H9 (cell line): ENCODE results near the gene SRPK2. TPM values are rescaled to one million over a fixed set of nuclear protein-coding genes. Genes with fewer than 3 reads are reported as not detected.

Experiments
- DNase-seq: peaks from one replicate; pipeline ENCODE4 v3.0.0-alpha.2; 2017
- H2AFZ ChIP-seq: one replicate; pipeline ENCODE4 v1.6.1; 2013; ENCODE audit warnings: mild to moderate bottlenecking, low read length, control low read depth, moderate library complexity
- H2AK5ac ChIP-seq: 2 replicates; pipeline ENCODE4 v1.6.1; 2013; ENCODE audit warnings: low read length, control low read depth, mixed read lengths; ENCODE audit not compliant: insufficient read length
- H2BK120ac ChIP-seq: one replicate; pipeline ENCODE4 v1.6.1; 2013; ENCODE audit warnings: low read depth, mild to moderate bottlenecking, low read length, control low read depth, inconsistent platforms; ENCODE audit not compliant: poor library complexity, severe bottlenecking
- H2BK12ac ChIP-seq: 2 replicates; pipeline ENCODE4 v1.6.1; 2013; ENCODE audit warnings: low read length, control low read depth, mixed read lengths, low read depth; ENCODE audit not compliant: insufficient read length
- H2BK15ac ChIP-seq: 2 replicates; pipeline ENCODE4 v1.6.1; 2013; ENCODE audit warnings: low read depth, low read length, control low read depth
- H2BK20ac ChIP-seq: one replicate; pipeline ENCODE4 v1.6.1; 2013; ENCODE audit warnings: low read depth, mild to moderate bottlenecking, low read length, control low read depth, inconsistent platforms; ENCODE audit not compliant: poor library complexity, severe bottlenecking
- H2BK5ac ChIP-seq: 2 replicates; pipeline ENCODE4 v1.6.1; 2013; ENCODE audit warnings: low read length, control low read depth, mixed read lengths; ENCODE audit not compliant: insufficient read length
- H3K14ac ChIP-seq: 2 replicates; pipeline ENCODE4 v1.6.1; 2013; ENCODE audit warnings: low read length, control low read depth; ENCODE audit not compliant: insufficient read depth
- H3K18ac ChIP-seq: 2 replicates; pipeline ENCODE4 v1.6.1; 2013; ENCODE audit warnings: low read depth, mild to moderate bottlenecking, mixed read lengths, low read length, control low read depth; ENCODE audit not compliant: insufficient read length
- H3K23ac ChIP-seq: 2 replicates; pipeline ENCODE4 v1.6.1; 2013; ENCODE audit warnings: low read length, control low read depth, mixed read lengths, low read depth; ENCODE audit not compliant: insufficient read length
- H3K23me2 ChIP-seq: 2 replicates; pipeline ENCODE4 v1.6.1; 2013; ENCODE audit warnings: low read depth, mild to moderate bottlenecking, mixed read lengths, low read length, control low read depth; ENCODE audit not compliant: insufficient read length, poor library complexity, severe bottlenecking
- H3K27ac ChIP-seq: 2 replicates; pipeline ENCODE4 v1.5.1; 2013; ENCODE audit warnings: low read length, control low read depth, mixed read lengths, low read depth; ENCODE audit not compliant: insufficient read length
- H3K27me3 ChIP-seq: 2 replicates; pipeline ENCODE4 v1.6.1; 2013; ENCODE audit warnings: low read length, control low read depth, inconsistent platforms; ENCODE audit not compliant: insufficient read depth
- H3K4ac ChIP-seq: 2 replicates; pipeline ENCODE4 v1.6.1; 2013; ENCODE audit warnings: low read depth, mild to moderate bottlenecking, control low read depth, inconsistent platforms, low read length, moderate library complexity
- H3K4me1 ChIP-seq: 2 replicates; pipeline ENCODE4 v1.6.1; 2013; ENCODE audit warnings: low read length, control low read depth, inconsistent platforms; ENCODE audit not compliant: insufficient read depth
- H3K4me2 ChIP-seq: 2 replicates; pipeline ENCODE4 v1.6.1; 2013; ENCODE audit warnings: low read length, control low read depth, mixed read lengths; ENCODE audit not compliant: insufficient read length, insufficient read depth
- H3K56ac ChIP-seq: 2 replicates; pipeline ENCODE4 v1.6.1; 2013; ENCODE audit warnings: low read depth, mild to moderate bottlenecking, mixed read lengths, low read length, control low read depth; ENCODE audit not compliant: insufficient read length
- H3K79me1 ChIP-seq: 2 replicates; pipeline ENCODE4 v1.6.1; 2013; ENCODE audit warnings: low read depth, mild to moderate bottlenecking, moderate library complexity, low read length, control low read depth, inconsistent platforms; ENCODE audit not compliant: insufficient read depth, poor library complexity, severe bottlenecking
- H3K79me2 ChIP-seq: 2 replicates; pipeline ENCODE4 v1.6.1; 2013; ENCODE audit warnings: low read length, control low read depth, inconsistent platforms; ENCODE audit not compliant: insufficient read depth
- H3K9ac ChIP-seq: 2 replicates; pipeline ENCODE4 v1.6.1; 2013; ENCODE audit warnings: low read length, control low read depth, mixed read lengths; ENCODE audit not compliant: insufficient read length; ENCODE audit errors: extremely low read depth
- H3K9me3 ChIP-seq: one replicate; pipeline ENCODE4 v1.6.1; 2013; ENCODE audit warnings: low read depth, low read length, inconsistent platforms; ENCODE audit not compliant: control insufficient read depth
- H3T11ph ChIP-seq: one replicate; pipeline ENCODE4 v1.6.1; 2013; ENCODE audit warnings: mild to moderate bottlenecking, low read length, control low read depth, inconsistent platforms
- H4K20me1 ChIP-seq: one replicate; pipeline ENCODE4 v1.6.1; 2013; ENCODE audit not compliant: control insufficient read depth, insufficient read length, insufficient read depth
- H4K5ac ChIP-seq: 2 replicates; pipeline ENCODE4 v1.6.1; 2013; ENCODE audit warnings: low read depth, mild to moderate bottlenecking, mixed read lengths, low read length, control low read depth; ENCODE audit not compliant: insufficient read length
- H4K8ac ChIP-seq: replicated peaks from 2 replicates; pipeline ENCODE4 v1.6.1; 2013; ENCODE audit warnings: low read length, control low read depth, mixed read lengths, low read depth; ENCODE audit not compliant: insufficient read length
- H4K91ac ChIP-seq: 2 replicates; pipeline ENCODE4 v1.6.1; 2013; ENCODE audit warnings: low read depth, mild to moderate bottlenecking, moderate library complexity, mixed read lengths, low read length, control low read depth; ENCODE audit not compliant: insufficient read length
- H3K27ac Mint-ChIP-seq, 3 experiments: 2 replicates in 2 of 3; 3 replicates in 1 of 3; pipeline ENCODE4 v1.8.0; 2020 to 2021; ENCODE audit warnings: mixed read lengths in 3 of 3, mild to moderate bottlenecking in 1 of 3, moderate library complexity in 1 of 3
- H3K27me3 Mint-ChIP-seq: 2 replicates; pipeline ENCODE4 v1.8.0; 2021; ENCODE audit warnings: low read depth, mild to moderate bottlenecking, moderate library complexity, mixed read lengths
- H3K36me3 Mint-ChIP-seq, 3 experiments: 2 replicates in 2 of 3; 3 replicates in 1 of 3; pipeline ENCODE4 v1.8.0; 2020 to 2021; ENCODE audit warnings: low read depth in 3 of 3, mixed read lengths in 3 of 3; ENCODE audit not compliant: insufficient read depth in 1 of 3
- H3K4me1 Mint-ChIP-seq, 2 experiments: 2 replicates each; pipeline ENCODE4 v1.8.0; 2020; ENCODE audit warnings: mixed read lengths in 2 of 2
- H3K4me3 Mint-ChIP-seq, 2 experiments: 2 replicates in 1 of 2; 3 replicates in 1 of 2; pipeline ENCODE4 v1.8.0; 2020 to 2021; ENCODE audit warnings: mild to moderate bottlenecking in 2 of 2, mixed read lengths in 2 of 2, moderate library complexity in 1 of 2
- H3K9me3 Mint-ChIP-seq, 2 experiments: 2 replicates in 1 of 2; 3 replicates in 1 of 2; pipeline ENCODE4 v1.8.0; 2020; ENCODE audit warnings: mild to moderate bottlenecking in 2 of 2, mixed read lengths in 2 of 2, moderate library complexity in 1 of 2
- WGBS: extraction: QIAGEN DNeasy Blood & Tissue Kit; methylation state at CpG from one replicate; pipeline ENCODE4 v1.1.7; 2013; ENCODE audit warnings: missing lambda C conversion rate, low lambda C conversion rate, mixed read lengths; ENCODE audit not compliant: insufficient read length; ENCODE audit errors: extremely low coverage; 5-methylcytosine and 5-hydroxymethylcytosine counted together
- total RNA-seq: library from RNA; stranded (reverse); gene quantifications from 2 replicates; pipeline ENCODE4 v1.2.1, GENCODE V29; 2021
- TF ChIP-seq, protein P1 (sequence below): fragments of 200-600 bp; sonication (generic); conservative IDR thresholded peaks from 3 replicates; pipeline ENCODE4 v1.8.0; 2021; ENCODE audit warnings: antibody characterized with exemption, mild to moderate bottlenecking

SRPK2 gene
- total RNA-seq, 1 experiment from 2014 or later = 41.1 TPM

DNA sequence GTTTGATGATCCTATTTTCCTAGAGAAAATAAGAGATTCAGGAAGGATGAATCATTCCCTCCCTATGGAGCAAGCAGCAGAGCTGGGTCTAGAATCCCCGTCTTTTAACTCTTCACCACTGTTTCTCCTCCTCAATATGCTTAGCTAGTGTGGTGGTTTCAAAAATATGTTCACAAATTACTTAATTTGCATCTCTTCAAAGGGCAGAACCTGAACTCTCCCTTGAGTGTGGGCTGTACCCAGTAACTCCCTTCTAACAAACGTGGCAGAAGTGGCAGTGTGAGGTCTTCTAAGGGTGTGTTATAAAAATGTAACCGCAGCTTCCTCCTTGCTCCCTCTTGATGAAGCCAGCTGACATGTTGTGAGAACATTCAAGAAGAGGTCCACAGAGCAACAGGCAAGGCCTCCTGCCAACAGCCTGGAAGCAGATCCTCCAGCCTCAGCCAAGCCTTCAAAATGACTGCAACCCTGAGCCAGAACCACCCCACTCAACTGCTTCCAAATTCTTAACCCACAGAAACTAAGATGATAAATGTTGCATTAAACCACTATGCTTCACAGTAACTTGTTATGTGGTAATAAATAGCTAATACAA is 36.6 kb downstream of the SRPK2 start:
- no peak overlapping the region for H2AK5ac ChIP-seq
- H4K5ac ChIP-seq = no peak overlapping the region
- no peaks in the 10 kb centered on the region for H3K4me1 ChIP-seq
- no peak overlapping the region for H3K56ac ChIP-seq
- WGBS = no CpG with 5 or more reads among the region's 3 CpGs
- H3K9ac ChIP-seq = no peak overlapping the region
- Mint-ChIP-seq H3K36me3 (no peaks in the 10 kb centered on the region; a peak in 1 of 7 replicates), H3K27ac (peak overlapping the region in 1 of 3 experiments; percentile 90; a peak in 2 of 7 replicates), H3K9me3 (no peaks in the 10 kb centered on the region), H3K4me3 (no peak overlapping the region), H3K27me3 (no peaks in the 10 kb centered on the region), H3K4me1 (peaks cover 12 to 22% of the 10 kb centered on the region in 2 experiments)
- H3K27me3 ChIP-seq = no peaks in the 10 kb centered on the region
- H3K23ac ChIP-seq = no peak overlapping the region
- H3K4me2 ChIP-seq = no peak overlapping the region
- H3T11ph ChIP-seq = no peak overlapping the region
- H3K27ac ChIP-seq = no peak overlapping the region
- H3K18ac ChIP-seq = no peak overlapping the region
- no peak for DNase-seq
- H3K23me2 ChIP-seq = no peaks in the 10 kb centered on the region
- peaks cover 4% of the 10 kb centered on the region for H4K20me1 ChIP-seq
- H2BK5ac ChIP-seq = no peak overlapping the region
- TF ChIP-seq, protein P1, sequence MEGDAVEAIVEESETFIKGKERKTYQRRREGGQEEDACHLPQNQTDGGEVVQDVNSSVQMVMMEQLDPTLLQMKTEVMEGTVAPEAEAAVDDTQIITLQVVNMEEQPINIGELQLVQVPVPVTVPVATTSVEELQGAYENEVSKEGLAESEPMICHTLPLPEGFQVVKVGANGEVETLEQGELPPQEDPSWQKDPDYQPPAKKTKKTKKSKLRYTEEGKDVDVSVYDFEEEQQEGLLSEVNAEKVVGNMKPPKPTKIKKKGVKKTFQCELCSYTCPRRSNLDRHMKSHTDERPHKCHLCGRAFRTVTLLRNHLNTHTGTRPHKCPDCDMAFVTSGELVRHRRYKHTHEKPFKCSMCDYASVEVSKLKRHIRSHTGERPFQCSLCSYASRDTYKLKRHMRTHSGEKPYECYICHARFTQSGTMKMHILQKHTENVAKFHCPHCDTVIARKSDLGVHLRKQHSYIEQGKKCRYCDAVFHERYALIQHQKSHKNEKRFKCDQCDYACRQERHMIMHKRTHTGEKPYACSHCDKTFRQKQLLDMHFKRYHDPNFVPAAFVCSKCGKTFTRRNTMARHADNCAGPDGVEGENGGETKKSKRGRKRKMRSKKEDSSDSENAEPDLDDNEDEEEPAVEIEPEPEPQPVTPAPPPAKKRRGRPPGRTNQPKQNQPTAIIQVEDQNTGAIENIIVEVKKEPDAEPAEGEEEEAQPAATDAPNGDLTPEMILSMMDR = no peak
- H2AFZ ChIP-seq = no peak overlapping the region
- H3K14ac ChIP-seq = no peak overlapping the region
- H4K91ac ChIP-seq = no peak overlapping the region
- no peak overlapping the region for H2BK120ac ChIP-seq
- H3K79me1 ChIP-seq = peaks cover 11% of the 10 kb centered on the region
- no peak overlapping the region for H2BK15ac ChIP-seq
- H2BK12ac ChIP-seq = no peak overlapping the region
- no peak overlapping the region for H4K8ac ChIP-seq
- no peak overlapping the region for H2BK20ac ChIP-seq
- peaks cover 12% of the 10 kb centered on the region; the same call in 1 of the 2 replicates for H3K79me2 ChIP-seq
- H3K4ac ChIP-seq = no peak overlapping the region
- no peaks in the 10 kb centered on the region for H3K9me3 ChIP-seq
